GM12878 (cell line): ENCODE results near the gene ZNF574. TPM values are rescaled to one million over a fixed set of nuclear protein-coding genes. Genes with fewer than 3 reads are reported as not detected.

ENCODE experiments used
- ASH2L ChIP-seq: fragments of 300-600, 200-600 bp; sonication (generic); IDR thresholded peaks from 2 replicates; pipeline ENCODE4 v1.6.1; 2017; ENCODE audit warnings: low read depth, mild to moderate bottlenecking, borderline replicate concordance
- CBFB ChIP-seq: IDR thresholded peaks from 2 replicates; pipeline ENCODE4 v1.6.1; 2016; ENCODE audit warnings: antibody characterized with exemption, low read depth
- FOXK2 ChIP-seq: fragments of 450-650 bp; IDR thresholded peaks from 2 replicates; pipeline ENCODE4 v1.6.1; 2017; ENCODE audit warnings: mild to moderate bottlenecking, moderate library complexity
- HDGF ChIP-seq: fragments of 450-650 bp; IDR thresholded peaks from 2 replicates; pipeline ENCODE4 v1.6.1; 2016; ENCODE audit warnings: antibody characterized with exemption
- KAT2A ChIP-seq: conservative IDR thresholded peaks from 2 replicates; pipeline ENCODE4 v1.6.1; 2011; ENCODE audit warnings: low read depth, low read length; ENCODE audit not compliant: control insufficient read depth
- MTA2 ChIP-seq: fragments of 450-650 bp; IDR thresholded peaks from 2 replicates; pipeline ENCODE4 v1.6.1; 2016; ENCODE audit warnings: low read depth, mild to moderate bottlenecking, moderate library complexity
- MYB ChIP-seq: fragments of 150-350 bp; IDR thresholded peaks from 2 replicates; pipeline ENCODE4 v1.6.1; 2014; ENCODE audit warnings: mild to moderate bottlenecking, low read depth, low read length, borderline replicate concordance
- NFIC ChIP-seq: IDR thresholded peaks from 2 replicates; pipeline ENCODE4 v1.6.1; 2012; ENCODE audit warnings: low read depth, mild to moderate bottlenecking, inconsistent platforms, low read length, moderate library complexity
- POLR2A ChIP-seq: IDR thresholded peaks from 2 replicates; pipeline ENCODE4 v1.6.1; 2011; ENCODE audit warnings: low read depth, mild to moderate bottlenecking, low read length
- SREBF2 ChIP-seq: IDR thresholded peaks from 2 replicates; pipeline ENCODE4 v1.6.1; 2012; ENCODE audit warnings: mild to moderate bottlenecking, low read length
- TAF1 ChIP-seq: IDR thresholded peaks from 2 replicates; pipeline ENCODE4 v1.6.1; 2011; ENCODE audit warnings: mild to moderate bottlenecking, low read depth, low read length, borderline replicate concordance
- ZSCAN29 ChIP-seq: fragments of 450-650 bp; IDR thresholded peaks from 2 replicates; pipeline ENCODE4 v1.6.1; 2017; ENCODE audit warnings: mild to moderate bottlenecking, moderate library complexity
- polyA plus RNA-seq, 11 experiments: library from polyadenylated mRNA; depleted of rRNA in 4 of 11; unstranded in 6 of 11; stranded (reverse) in 5 of 11; fragments of >200 nt; fragmentation: Nextera tagmentation in 4 of 11; fragmentation: Illumina TruSeq in 1 of 11; extraction: Ambion mirVana in 4 of 11; extraction: Trizol in 1 of 11; gene quantifications; 1 replicate in 1 of 11; 2 replicates in 10 of 11; pipeline versions ENCODE4 v1.2.1 to v1.2.3, GENCODE V29; 2011 to 2016; ENCODE audit warnings: inconsistent platforms in 2 of 11, missing spikeins in 2 of 11, low read depth in 1 of 11
- total RNA-seq, 4 experiments: library from RNA; depleted of rRNA in 3 of 4; stranded (reverse); fragments of >200 nt in 3 of 4; fragmentation: Illumina TruSeq in 1 of 4; extraction: Trizol in 1 of 4; gene quantifications; 2 replicates each; pipeline versions ENCODE4 v1.2.1 to v1.2.3, GENCODE V29; 2013 to 2021
- TF ChIP-seq, protein P1 (sequence below): fragments of 450-650 bp; IDR thresholded peaks from 2 replicates; pipeline ENCODE4 v1.6.1; 2017; ENCODE audit warnings: mild to moderate bottlenecking
- TF ChIP-seq, protein P2 (sequence below): IDR thresholded peaks from 2 replicates; pipeline ENCODE4 v1.6.1; 2012; ENCODE audit warnings: low read length, inconsistent platforms
- TF ChIP-seq, protein P3 (sequence below): fragments of 450-650 bp; IDR thresholded peaks from 2 replicates; pipeline ENCODE4 v1.6.1; 2016; ENCODE audit warnings: mild to moderate bottlenecking

The ZNF574 gene
- total and polyA plus RNA-seq, 10 of the 15 experiments (the other 5 are each of a cell fraction or from before 2014, with no cell fraction given): 0.32 to 25.6 (median 11.4) TPM

DNA sequence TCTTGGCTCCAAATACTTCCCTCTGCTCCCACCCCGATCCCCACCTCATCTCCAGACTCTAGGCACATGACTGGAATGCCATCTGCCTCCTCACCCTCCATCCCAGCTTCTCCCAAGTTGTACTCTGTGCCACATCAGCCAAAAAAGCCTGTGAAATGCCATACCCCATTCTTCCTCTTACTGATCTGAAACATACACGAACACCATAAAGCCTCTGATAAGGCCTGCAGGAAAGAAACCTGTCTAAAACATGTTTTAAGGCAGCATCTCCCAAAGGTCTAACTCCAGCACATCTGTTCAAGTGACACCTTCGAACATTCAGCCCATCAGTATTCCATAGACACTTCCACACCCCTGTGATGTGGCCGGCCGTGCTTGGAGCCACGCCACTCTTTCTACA, 11.5 kb upstream of the ZNF574 start (continued):
- TF ChIP-seq, protein P1, sequence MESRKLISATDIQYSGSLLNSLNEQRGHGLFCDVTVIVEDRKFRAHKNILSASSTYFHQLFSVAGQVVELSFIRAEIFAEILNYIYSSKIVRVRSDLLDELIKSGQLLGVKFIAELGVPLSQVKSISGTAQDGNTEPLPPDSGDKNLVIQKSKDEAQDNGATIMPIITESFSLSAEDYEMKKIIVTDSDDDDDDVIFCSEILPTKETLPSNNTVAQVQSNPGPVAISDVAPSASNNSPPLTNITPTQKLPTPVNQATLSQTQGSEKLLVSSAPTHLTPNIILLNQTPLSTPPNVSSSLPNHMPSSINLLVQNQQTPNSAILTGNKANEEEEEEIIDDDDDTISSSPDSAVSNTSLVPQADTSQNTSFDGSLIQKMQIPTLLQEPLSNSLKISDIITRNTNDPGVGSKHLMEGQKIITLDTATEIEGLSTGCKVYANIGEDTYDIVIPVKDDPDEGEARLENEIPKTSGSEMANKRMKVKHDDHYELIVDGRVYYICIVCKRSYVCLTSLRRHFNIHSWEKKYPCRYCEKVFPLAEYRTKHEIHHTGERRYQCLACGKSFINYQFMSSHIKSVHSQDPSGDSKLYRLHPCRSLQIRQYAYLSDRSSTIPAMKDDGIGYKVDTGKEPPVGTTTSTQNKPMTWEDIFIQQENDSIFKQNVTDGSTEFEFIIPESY: no peak
- TF ChIP-seq ZSCAN29 (no peak), KAT2A (no peak), MTA2 (no peak), CBFB (no peak), POLR2A (no peak), HDGF (no peak), ASH2L (no peak), MYB (no peak), FOXK2 (no peak), SREBF2 (no peak), TAF1 (no peak), NFIC (no peak)
- TF ChIP-seq, protein P2, sequence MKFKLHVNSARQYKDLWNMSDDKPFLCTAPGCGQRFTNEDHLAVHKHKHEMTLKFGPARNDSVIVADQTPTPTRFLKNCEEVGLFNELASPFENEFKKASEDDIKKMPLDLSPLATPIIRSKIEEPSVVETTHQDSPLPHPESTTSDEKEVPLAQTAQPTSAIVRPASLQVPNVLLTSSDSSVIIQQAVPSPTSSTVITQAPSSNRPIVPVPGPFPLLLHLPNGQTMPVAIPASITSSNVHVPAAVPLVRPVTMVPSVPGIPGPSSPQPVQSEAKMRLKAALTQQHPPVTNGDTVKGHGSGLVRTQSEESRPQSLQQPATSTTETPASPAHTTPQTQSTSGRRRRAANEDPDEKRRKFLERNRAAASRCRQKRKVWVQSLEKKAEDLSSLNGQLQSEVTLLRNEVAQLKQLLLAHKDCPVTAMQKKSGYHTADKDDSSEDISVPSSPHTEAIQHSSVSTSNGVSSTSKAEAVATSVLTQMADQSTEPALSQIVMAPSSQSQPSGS: no peak
- TF ChIP-seq, protein P3, sequence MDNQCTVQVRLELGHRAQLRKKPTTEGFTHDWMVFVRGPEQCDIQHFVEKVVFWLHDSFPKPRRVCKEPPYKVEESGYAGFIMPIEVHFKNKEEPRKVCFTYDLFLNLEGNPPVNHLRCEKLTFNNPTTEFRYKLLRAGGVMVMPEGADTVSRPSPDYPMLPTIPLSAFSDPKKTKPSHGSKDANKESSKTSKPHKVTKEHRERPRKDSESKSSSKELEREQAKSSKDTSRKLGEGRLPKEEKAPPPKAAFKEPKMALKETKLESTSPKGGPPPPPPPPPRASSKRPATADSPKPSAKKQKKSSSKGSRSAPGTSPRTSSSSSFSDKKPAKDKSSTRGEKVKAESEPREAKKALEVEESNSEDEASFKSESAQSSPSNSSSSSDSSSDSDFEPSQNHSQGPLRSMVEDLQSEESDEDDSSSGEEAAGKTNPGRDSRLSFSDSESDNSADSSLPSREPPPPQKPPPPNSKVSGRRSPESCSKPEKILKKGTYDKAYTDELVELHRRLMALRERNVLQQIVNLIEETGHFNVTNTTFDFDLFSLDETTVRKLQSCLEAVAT: no peak
